ES-I3 (cell line): ENCODE results near the gene ZNRF3.

Experiments used
- H3K36me3 ChIP-seq: 2 replicates; pipeline ENCODE4 v1.6.1; 2013; ENCODE audit warnings: mild to moderate bottlenecking, low read length, control low read depth, moderate library complexity; ENCODE audit not compliant: insufficient read depth
- H3K4me1 ChIP-seq: 2 replicates; pipeline ENCODE4 v1.6.1; 2013; ENCODE audit warnings: mild to moderate bottlenecking, control low read depth, low read length; ENCODE audit not compliant: insufficient read depth
- H3K9ac ChIP-seq: 2 replicates; pipeline ENCODE4 v1.6.1; 2013; ENCODE audit warnings: low read depth, mild to moderate bottlenecking, low read length, moderate library complexity
- H3K9me3 ChIP-seq: 2 replicates; pipeline ENCODE4 v1.6.1; 2013; ENCODE audit warnings: mild to moderate bottlenecking, low read length, moderate library complexity; ENCODE audit not compliant: control insufficient read depth, insufficient read depth

Gene ZNRF3

DNA sequence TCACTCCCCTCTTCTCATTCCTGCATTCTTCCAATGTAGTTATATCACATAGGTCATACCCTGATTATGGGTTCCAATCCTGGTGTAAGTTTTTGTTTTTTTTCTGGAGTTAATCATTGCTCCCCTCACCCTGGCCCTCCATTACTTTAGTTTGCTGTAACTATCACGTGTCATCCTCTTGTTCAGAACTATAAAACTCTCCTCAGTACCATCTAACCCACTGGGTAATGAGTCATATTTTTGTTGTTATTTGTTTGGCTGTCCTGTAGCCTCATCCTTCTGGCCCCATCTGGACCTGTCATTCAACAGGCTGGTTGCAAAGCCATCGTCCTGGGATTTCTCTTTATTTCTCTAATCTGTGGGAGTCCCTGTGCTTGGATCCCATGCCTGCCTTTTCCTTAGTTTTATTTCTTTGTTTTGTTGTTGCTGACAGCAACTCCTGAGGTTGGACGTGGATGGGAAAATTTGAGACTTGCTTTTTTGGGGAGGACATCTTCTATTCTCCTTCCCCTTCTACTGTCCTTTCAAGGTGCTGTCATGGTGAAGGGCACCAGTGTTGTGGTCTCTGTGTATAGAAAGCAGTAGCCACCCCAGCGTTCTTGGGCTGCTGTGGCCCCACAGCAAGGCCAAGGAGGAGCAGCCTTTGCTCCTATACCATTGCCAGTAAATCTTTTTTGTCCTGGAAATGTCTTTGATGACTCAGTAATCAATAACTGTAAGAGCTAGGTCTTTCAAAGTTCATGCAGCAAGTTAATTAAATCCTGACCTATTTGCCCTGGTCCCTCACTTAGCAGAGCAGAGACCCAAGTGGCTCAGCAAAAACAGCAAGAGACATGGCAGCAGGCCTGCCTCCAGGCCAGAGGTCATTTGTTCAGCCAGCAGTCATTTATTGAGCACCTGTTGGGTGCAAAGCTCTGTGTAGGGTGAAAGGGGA lies 95.8 kb downstream of the ZNRF3 start:
- Histone ChIP-seq H3K4me1 (peaks cover 57% of the 10 kb centered on the region), H3K9ac (no peak overlapping the region)

DNA sequence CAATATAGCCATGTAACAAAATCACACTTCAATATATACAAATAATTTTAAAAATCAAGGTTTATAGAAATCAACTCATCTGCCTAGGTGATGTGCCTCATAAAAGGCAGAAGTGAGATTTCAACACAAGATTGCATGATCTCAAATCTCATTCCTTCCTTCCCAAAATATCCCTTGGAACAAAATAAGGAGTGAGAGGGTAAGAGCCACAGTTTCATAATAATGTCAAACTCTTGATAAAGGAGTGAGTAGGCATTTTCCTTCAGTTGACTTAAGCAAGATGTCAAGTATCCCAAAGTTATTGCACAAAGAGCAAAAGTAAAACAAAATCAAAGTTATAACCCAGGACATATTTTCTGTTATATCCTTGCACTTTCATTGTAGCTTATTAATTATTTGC lies 97.0 kb downstream of the ZNRF3 start:
- peaks cover 61% of the 10 kb centered on the region for H3K4me1 ChIP-seq
- H3K9me3 ChIP-seq: no peaks in the 10 kb centered on the region; the same call in 1 of the 2 replicates
- no peaks in the 10 kb centered on the region for H3K36me3 ChIP-seq
- no peak overlapping the region for H3K9ac ChIP-seq

More for the DNA sequence above, 95.8 kb downstream of the ZNRF3 start:
- H3K36me3 ChIP-seq: no peaks in the 10 kb centered on the region
- H3K9me3 ChIP-seq: no peaks in the 10 kb centered on the region; the same call in 1 of the 2 replicates

DNA sequence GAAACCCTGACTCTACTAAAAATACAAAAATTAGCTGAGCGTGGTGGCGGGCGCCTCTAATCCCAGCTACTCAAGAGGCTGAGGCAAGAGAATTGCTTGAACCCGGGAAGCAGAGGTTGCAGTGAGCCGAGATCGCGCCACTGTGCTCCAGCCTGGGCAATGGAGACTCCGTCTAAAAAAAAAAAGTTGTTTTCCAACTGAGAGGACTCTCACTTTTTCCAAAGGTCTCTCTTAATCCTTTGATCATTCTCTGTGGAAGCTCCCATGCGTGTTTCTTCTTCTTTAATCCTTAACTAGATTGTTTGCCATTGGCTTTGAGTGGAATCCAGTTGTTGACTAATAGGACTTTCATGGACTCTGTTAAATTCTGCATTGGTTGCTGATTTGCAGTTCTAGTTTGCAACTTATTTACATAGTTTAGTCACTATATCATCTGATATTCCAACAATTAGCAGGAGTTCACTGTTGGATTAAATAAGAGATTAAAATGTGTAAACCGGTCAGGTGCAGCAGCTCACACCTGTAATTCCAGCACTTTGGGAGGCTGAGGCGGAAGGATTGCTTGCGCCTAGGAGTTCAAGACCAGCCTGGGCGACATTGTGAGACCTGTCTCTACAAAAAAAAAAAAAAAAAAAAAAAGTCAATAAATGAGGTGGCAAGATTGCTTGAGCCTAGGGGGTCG lies 98.6 kb downstream of the ZNRF3 start:
- Histone ChIP-seq H3K36me3 (no peaks in the 10 kb centered on the region), H3K9ac (no peak overlapping the region), H3K9me3 (peaks cover 2% of the 10 kb centered on the region; the same call in 1 of the 2 replicates), H3K4me1 (peaks cover 58% of the 10 kb centered on the region)

DNA sequence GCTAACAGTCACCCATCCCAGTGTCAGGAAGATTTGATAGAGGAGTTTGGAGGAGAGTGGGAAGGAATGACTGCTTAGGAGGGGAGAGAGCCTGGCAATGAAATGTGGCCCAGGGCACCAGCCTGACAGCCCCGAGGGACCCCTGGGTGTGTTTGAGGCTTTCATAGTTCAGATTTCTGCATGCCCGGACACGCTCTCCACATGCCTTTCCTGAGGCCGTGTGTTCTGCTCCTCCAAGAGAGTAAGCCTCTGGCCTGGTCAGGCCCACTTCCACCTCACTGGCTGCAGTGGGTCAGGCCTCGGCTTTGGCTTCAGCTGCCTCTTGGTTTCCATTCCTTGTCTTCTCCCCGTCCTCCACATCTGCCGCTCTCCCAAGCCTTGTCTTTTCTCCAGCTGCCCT lies 99.8 kb downstream of the ZNRF3 start:
- peaks cover 2% of the 10 kb centered on the region; the same call in 1 of the 2 replicates for H3K9me3 ChIP-seq
- no peak overlapping the region for H3K9ac ChIP-seq
- H3K4me1 ChIP-seq: peaks cover 55% of the 10 kb centered on the region
- H3K36me3 ChIP-seq: no peaks in the 10 kb centered on the region; the same call in 1 of the 2 replicates

DNA sequence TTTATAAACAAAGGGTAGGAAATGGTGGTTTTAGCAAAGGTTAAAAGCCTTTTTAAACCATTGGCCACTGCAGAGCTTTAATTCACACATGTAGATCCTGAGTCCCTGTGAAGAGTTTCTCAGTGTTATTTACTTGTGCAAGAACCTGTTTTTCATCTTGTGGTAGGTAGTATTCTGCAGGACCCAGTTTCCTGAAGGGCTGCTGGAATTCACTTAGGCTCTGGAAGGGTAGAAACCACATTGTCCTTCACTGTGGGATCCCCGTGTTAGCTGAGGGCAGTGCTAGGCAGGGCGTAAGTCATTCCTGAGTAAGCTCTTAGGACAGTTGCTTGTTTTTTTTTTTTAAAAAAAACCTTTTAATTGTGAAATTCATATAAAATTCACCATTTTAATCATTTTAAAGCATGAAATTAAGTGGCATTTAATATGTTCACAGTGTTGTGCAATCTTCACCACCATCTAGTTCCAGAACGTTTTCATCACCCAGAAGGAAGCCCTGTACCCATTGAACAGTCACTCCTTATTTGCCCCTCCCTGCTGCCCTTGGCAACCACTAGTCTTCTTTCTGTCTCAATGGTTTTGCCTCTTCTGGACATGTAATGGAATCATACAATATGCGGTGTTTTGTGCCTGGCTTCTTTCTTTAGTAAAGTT lies 100.5 kb downstream of the ZNRF3 start:
- H3K9ac ChIP-seq: no peak overlapping the region
- H3K9me3 ChIP-seq: peaks cover 2% of the 10 kb centered on the region; the same call in 1 of the 2 replicates
- H3K36me3 ChIP-seq: no peaks in the 10 kb centered on the region; the same call in 1 of the 2 replicates
- H3K4me1 ChIP-seq: peaks cover 55% of the 10 kb centered on the region

DNA sequence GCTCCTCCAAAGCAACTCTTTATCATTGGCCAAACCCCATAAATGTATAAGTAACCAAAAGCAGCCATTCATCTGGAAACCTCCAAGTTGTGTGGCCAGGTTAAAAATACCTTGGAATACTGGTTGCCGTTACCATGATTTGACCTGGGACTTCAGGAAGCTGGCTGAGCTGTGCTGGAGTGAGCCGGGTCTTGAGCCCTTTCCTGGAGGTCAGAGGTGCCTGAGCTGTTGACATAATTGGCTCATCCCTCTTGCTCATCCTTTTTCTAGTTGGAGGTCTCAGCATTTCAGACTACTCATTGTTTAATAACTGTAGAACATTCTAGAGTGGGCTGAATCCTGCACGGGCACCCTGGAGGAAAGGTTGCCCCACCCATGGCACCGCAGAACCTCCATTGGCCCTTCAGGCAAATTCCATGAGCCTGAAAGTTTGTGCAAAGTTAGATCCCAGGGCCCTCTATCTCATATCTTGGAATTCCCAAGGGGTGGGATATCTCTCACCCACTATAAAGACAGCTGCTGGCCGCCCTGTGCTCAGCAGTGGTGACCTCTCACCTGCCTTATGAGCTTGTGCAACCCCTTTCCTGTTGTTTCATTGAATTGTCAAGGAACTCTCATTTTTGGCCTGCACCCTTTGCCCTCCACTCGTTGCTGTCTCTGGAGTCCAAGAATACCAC lies 101.2 kb downstream of the ZNRF3 start:
- Histone ChIP-seq H3K9ac (no peak overlapping the region), H3K4me1 (peaks cover 54% of the 10 kb centered on the region), H3K36me3 (no peaks in the 10 kb centered on the region; the same call in 1 of the 2 replicates), H3K9me3 (peaks cover 2% of the 10 kb centered on the region; the same call in 1 of the 2 replicates)

DNA sequence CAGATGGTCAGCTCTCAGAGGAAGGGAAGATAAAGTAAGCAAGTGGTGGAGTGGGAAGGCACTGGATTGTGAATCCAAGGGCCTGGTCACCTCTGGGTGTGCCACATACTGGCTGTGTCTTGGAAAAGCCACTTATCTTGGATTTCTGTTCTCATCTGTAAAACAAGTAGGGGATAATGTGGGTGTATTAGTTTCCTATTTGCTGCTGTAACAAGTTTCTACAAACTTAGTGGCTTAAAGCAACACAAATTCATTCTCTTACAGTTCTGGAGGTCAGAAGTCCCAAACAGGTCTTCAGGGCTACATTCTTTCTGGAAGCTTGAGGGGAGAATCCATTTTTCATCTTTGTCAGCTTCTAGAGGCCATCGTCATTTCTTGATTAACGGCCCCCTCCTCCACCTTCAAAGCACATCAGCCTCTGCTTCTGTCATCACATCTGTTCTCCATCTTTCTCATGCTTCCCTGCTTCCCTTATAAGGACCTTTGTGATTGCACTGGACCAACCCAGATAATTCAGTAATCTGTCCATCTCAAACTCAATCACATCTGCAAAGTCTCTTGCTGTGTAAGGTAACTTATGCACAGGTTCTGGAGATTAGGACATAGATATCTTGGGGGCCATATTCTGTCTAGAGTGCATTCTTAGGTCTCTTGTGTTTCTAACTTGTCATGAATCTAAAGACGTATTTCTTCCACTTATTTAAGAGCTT lies 102.4 kb downstream of the ZNRF3 start:
- H3K36me3 ChIP-seq: peaks cover 3% of the 10 kb centered on the region
- H3K4me1 ChIP-seq: peaks cover 65% of the 10 kb centered on the region
- 0 out of 2 replicates have a peak, but pooled peaks cover 2% of the 10 kb centered on the region for H3K9me3 ChIP-seq
- H3K9ac ChIP-seq: no peak overlapping the region

DNA sequence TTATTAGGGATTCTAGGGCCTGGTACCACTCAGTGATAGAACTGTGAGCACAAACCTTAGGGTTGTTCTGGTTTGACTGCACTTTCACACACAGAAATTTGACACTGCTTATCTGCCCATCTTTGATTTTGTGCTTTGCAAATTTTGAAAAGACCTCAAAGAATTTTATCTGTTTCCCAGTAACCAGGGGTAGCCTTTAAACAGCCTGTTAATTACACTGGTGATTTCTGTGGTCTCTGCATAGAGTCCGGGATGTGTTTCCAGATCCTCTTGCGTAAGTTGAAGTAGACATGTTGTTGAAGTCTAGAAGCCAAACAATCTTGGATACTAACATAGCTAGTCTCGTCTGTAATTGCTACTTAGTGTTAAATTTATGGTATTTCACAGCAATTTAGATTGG lies 103.0 kb downstream of the ZNRF3 start:
- Histone ChIP-seq H3K9me3 (0 out of 2 replicates have a peak, but pooled peaks cover 2% of the 10 kb centered on the region), H3K9ac (no peak overlapping the region), H3K36me3 (peaks cover 6% of the 10 kb centered on the region), H3K4me1 (peaks cover 66% of the 10 kb centered on the region)

DNA sequence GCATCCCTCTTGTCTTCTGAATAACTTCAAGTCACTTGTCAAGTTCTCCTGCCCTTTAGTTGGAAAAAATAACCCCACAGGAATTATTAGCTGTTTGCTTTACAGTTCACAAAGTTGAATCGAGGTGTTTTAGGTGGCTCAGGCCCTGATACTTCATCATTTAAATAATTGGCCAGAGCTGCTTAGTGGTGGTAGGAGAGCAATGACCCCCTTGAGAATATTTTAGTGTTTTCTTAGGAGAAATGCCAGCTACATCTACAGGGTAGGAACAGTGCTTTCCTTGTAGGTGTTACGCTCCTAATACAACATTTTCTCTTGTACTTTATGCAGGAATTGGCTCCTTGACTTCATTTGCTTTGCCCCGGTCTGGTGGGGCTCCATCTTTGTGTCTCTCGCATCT lies 105.1 kb downstream of the ZNRF3 start:
- Histone ChIP-seq H3K9ac (peak overlapping the region; percentile 6; the same call in 1 of the 2 replicates), H3K36me3 (peaks cover 10% of the 10 kb centered on the region), H3K4me1 (peaks cover 54% of the 10 kb centered on the region), H3K9me3 (0 out of 2 replicates have a peak, but pooled peaks cover 2% of the 10 kb centered on the region)

DNA sequence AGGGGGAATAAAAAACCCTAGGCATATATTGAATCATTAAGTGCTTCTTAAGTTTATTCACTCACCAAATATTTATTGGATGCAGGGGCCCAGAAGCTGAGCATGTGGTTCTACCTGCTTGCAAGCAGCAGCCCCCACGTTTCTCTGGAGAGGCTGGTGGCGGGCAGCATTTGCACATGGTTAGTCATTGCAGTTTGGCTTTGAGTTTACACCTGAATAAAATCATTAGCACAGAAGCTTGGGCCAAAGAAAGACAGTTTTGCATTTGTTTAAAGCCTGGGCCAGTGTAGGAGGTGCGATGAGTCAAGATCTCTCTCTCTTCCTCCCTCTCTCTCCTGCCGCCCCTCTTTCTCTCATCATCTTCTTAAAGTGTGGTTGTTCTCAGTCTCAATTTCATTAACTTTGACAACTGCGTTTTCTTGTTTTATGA lies 105.7 kb downstream of the ZNRF3 start:
- Histone ChIP-seq H3K4me1 (peaks cover 48% of the 10 kb centered on the region), H3K9ac (peak overlapping the region; percentile 30; the same call in 1 of the 2 replicates), H3K9me3 (0 out of 2 replicates have a peak, but pooled peaks cover 2% of the 10 kb centered on the region), H3K36me3 (peaks cover 10% of the 10 kb centered on the region)

DNA sequence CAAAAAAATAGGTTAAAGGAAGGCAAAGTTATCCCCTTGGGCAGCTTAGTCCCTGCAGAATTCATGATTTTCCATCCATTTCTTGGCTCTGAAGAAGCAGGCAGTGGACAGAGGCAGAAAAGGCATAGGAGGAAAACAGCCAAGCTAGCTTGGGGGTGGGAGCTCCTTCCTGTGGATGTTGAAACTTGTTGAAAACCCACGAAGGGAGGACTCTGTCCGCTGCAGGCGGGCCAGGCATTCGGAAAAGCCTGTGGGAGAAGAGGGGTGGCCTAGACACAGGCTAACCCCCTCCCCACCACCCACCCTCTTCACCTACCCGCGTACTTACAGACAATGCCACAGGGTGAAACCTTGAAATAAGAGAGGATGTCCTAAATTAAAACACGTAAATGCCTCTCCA lies 106.1 kb downstream of the ZNRF3 start:
- H3K9me3 ChIP-seq: 0 out of 2 replicates have a peak, but pooled peaks cover 2% of the 10 kb centered on the region
- peak overlapping the region; percentile 30; the same call in 1 of the 2 replicates for H3K9ac ChIP-seq
- H3K4me1 ChIP-seq: peaks cover 44% of the 10 kb centered on the region
- H3K36me3 ChIP-seq: peaks cover 10% of the 10 kb centered on the region

DNA sequence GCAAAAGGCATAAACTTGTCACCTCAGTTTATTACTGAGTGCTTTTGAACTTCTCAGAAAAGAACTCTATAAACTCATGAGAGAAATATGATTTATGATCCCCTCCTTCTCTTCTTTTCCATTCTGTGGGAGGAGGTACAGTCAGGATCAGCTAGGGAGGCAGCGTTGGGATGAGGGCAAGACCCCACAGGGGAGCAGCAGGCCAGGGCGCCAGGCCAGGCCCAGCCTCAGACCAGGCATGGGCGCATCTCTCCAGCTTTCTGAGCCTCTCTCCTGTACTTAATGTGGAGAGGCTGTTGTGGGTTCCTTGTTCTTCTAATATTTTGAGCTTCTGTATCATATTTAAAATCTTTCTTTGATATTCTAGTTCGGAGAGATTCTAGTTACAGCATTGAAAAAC lies 106.5 kb downstream of the ZNRF3 start:
- peak overlapping the region; percentile 30; the same call in 1 of the 2 replicates for H3K9ac ChIP-seq
- H3K9me3 ChIP-seq: 0 out of 2 replicates have a peak, but pooled peaks cover 2% of the 10 kb centered on the region
- peaks cover 10% of the 10 kb centered on the region for H3K36me3 ChIP-seq
- H3K4me1 ChIP-seq: peaks cover 44% of the 10 kb centered on the region
